Measurements from ENCODE around the gene TMEM131.
A peak's percentile ranks its signal among the peaks of the same experiment; 100 is the strongest.
"Not testable (repeated sequence)": the region's sequence is repeated elsewhere in the genome, so short reads cannot be mapped to it uniquely, and the experiment has no call there.

The TMEM131 gene

DNA sequence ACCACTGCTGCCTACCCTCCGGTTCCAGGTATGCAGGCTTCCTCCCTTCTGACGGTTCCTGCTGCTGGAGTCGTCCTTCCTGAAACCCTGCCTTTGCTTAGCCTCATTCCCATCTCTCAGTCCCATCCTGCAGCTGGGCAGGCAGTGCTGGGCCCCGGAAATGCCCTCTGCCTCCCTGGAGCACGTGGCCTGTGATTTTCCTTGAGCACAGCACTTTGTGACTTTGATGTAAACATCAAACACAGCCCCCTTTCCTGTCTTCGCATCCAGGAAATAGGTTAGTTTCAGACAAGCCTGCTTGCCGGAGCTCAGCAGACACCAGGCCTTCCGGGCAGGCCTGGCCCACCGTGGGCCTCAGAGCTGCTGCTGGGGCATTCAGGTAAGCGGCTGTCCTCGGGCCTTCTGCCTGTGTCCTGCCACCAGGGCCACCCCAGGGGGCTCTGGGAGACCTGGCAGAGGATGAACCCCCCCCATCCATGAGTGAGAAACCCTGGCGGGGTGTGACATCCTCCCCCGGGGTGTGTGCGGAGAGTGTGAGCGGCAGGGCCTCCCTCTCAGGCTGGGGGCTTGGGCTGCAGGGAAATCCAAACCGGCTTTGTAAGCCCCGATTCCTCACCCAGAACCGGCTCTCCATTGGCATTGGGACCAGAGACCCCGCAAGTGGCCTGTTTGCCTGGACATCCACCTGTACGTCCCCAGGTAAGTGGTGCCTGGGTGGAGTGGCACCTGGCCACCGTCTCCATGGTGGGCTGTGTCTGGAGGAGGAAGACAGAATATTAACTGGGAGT, 282.3 kb downstream of the TMEM131 start, which contains the start of gene ZAP70:
TSS of gene ZAP70 (plus strand) at position 281 of the 788 bp plus-strand sequence. CDS start 10,461 bp downstream, outside the sequence.
- Mint-ChIP-seq H3K4me3 (peak within 1 kb of the TSS; percentile 98), H3K27ac (peak within 1 kb of the TSS; percentile 99), H3K36me3 (ENCODE audit: low read depth) (peaks cover 55% of the 10 kb centered on the region), H3K9me3 (no peaks in the 10 kb centered on the region), H3K27me3 (no peaks in the 10 kb centered on the region), H3K4me1 (ENCODE audit: low read depth) (peaks cover 75% of the 10 kb centered on the region)
- DNase-seq = peak; percentile 81

DNA sequence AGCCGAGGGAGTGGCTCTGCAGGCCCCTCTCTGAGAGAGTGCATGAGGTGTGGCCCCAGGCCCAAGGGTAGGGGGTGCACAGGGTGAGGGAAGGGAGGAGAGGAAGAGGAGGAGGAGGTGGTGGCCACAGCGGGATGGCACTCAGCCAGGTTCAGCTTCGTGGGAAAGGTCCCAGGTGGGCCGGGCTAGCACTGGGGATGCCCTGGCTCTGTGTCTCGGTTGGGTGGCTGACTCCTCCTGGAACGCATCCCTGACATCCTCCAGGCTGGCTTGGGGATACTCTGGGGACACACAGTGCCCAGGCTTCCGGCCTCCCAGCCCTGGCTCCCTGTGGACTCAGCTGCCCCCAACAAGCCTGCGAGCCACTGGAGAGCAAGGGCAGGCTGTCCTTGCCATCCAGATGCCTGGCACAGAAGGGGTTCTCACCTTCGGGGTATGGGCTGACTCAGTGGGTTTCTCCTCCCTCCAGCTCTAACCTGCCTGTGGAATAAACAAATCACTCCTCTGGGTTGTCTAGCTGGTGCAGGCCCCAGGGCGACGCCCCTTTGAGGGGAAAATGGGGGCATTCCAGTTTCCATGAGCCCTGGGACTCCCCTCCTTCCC, 283.0 kb downstream of the TMEM131 start:
- Mint-ChIP-seq H3K4me1 (ENCODE audit: low read depth) (peaks cover 68% of the 10 kb centered on the region), H3K36me3 (ENCODE audit: low read depth) (peaks cover 48% of the 10 kb centered on the region), H3K27me3 (no peaks in the 10 kb centered on the region), H3K27ac (peak overlapping the region; percentile 99), H3K9me3 (no peaks in the 10 kb centered on the region), H3K4me3 (peak overlapping the region; percentile 98)
- no peak for DNase-seq

DNA sequence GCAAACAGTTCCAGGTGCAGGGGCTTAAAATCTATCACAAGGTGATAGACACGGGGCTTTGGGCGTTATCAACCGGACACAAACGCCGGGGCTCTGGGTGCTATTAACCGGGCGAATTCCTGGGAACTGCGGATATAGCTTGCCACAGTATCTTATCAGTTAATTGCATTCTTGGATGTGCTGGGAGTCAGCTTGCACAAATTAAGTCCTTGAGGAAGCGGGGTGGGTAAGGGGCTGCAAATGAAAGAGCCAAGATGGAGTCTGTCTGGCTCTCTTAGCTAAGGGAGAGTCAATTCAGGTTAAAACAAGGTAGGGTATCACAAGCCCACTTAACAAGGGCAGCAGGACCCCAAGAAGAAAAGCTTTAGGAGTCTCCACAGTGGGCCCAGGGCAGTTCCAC, 283.6 kb downstream of the TMEM131 start:
- Mint-ChIP-seq H3K4me1 (ENCODE audit: low read depth) (peaks cover 63% of the 10 kb centered on the region), H3K36me3 (ENCODE audit: low read depth) (peaks cover 41% of the 10 kb centered on the region), H3K4me3 (peak overlapping the region; percentile 98), H3K27ac (peak overlapping the region; percentile 99)
- DNase-seq, H3K9me3 Mint-ChIP-seq, H3K27me3 Mint-ChIP-seq: not testable (repeated sequence)

DNA sequence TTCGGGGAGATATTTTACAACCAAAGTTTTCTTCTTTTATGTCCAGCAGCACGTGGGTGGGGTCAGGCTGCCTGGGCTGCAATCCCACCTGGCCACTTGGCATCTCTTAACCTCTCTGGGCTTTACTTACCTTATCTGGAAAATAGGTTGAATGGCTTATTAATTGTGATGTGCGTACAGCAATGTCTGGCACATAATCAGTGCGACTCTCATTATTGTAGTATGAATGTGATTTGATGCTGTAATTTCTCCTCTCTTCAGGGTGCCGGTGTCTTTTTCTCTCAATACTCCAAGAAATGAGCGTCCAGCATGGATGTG, 284.4 kb downstream of the TMEM131 start:
- no peak for DNase-seq
- peak overlapping the region; percentile 99 for H3K27ac Mint-ChIP-seq
- H3K9me3 Mint-ChIP-seq = no peaks in the 10 kb centered on the region
- H3K27me3 Mint-ChIP-seq = no peaks in the 10 kb centered on the region
- peak overlapping the region; percentile 98 for H3K4me3 Mint-ChIP-seq
- H3K36me3 Mint-ChIP-seq (ENCODE audit: low read depth) = peaks cover 33% of the 10 kb centered on the region
- peaks cover 56% of the 10 kb centered on the region for H3K4me1 Mint-ChIP-seq (ENCODE audit: low read depth)

DNA sequence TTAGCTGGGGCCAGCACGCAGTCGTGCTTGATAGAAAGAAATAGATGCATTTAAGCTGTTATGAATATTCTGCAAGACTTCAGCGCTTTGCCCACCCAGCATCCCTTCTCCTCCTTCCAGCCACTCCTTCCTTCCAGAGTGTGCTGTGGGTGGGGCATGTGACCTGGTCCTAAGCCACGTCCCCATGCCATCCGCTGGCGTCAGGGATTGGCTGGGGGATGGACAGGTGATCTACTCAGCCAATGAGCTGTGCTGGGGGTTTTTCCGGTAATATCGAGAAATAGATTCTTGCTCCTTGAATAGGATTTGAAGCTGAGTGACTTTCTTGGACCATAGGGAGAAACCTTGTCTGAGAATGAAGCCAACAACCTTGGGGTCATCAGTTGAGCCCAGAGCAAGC, 287.1 kb downstream of the TMEM131 start:
- Mint-ChIP-seq H3K36me3 (ENCODE audit: low read depth) (peaks cover 6% of the 10 kb centered on the region), H3K4me1 (ENCODE audit: low read depth) (peaks cover 36% of the 10 kb centered on the region), H3K4me3 (no peak overlapping the region)

DNA sequence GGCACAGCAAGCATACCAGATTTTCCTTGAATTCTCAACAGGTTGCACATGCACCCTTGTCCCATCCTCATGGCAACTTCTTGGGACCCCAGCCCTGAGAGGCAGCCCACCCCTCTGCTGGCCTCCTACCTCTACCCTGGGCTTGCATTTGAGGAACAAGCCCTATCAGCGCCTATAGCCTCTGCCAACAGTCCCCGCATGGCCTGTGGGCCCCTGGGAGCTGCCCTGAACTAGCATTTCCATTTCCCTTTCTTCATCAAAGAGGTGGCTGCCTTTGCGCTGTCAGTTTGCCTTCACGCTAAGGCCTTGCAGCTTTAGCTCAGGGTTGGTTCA, 287.7 kb downstream of the TMEM131 start:
- Mint-ChIP-seq H3K36me3 (ENCODE audit: low read depth) (peaks cover 2% of the 10 kb centered on the region), H3K27ac (no peak overlapping the region), H3K27me3 (no peaks in the 10 kb centered on the region), H3K4me3 (no peak overlapping the region), H3K4me1 (ENCODE audit: low read depth) (peaks cover 31% of the 10 kb centered on the region), H3K9me3 (no peaks in the 10 kb centered on the region)
- peak; percentile 25 for DNase-seq

More for the DNA sequence above, 287.1 kb downstream of the TMEM131 start:
- DNase-seq = peak; percentile 23
- no peak overlapping the region for H3K27ac Mint-ChIP-seq
- no peaks in the 10 kb centered on the region for H3K27me3 Mint-ChIP-seq
- no peaks in the 10 kb centered on the region for H3K9me3 Mint-ChIP-seq

DNA sequence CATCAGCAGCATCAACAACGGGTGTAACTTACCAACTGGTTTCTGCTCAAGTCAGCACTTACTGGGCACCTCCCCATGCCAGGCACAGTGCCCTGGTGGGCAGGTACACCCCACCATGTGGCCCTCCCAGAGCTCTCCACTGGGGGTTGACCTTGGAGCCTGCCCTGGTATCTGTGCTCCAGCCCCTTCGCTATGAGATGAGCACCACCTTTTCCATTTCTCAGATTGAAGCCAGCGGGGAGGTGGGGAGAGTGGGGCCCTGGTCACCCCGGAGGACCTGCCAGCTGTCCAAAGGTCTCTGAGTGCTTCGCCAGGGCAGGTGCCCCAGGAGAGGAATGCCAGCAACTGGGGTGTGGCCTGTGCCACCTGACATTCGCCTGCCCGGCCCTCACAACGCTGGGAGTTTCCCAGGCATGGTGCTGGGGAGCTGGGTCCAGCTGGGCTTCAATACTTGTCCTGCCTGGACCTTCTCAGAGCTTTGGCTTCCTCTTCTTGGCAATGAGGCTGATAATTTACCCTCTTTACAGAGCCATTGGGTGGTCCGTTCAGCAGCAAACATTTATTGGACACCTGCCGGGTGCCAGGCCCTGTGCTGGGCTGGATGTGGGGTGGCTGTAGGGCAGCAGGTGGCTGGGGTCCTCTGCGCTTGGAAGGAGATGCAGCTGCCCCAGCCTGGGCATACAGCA, 288.2 kb downstream of the TMEM131 start:
- DNase-seq = peak; percentile 16
- H3K4me3 Mint-ChIP-seq = no peak overlapping the region
- H3K27ac Mint-ChIP-seq = no peak overlapping the region
- H3K36me3 Mint-ChIP-seq (ENCODE audit: low read depth) = peaks cover 2% of the 10 kb centered on the region
- H3K27me3 Mint-ChIP-seq = no peaks in the 10 kb centered on the region
- H3K9me3 Mint-ChIP-seq = no peaks in the 10 kb centered on the region
- peaks cover 26% of the 10 kb centered on the region for H3K4me1 Mint-ChIP-seq (ENCODE audit: low read depth)

DNA sequence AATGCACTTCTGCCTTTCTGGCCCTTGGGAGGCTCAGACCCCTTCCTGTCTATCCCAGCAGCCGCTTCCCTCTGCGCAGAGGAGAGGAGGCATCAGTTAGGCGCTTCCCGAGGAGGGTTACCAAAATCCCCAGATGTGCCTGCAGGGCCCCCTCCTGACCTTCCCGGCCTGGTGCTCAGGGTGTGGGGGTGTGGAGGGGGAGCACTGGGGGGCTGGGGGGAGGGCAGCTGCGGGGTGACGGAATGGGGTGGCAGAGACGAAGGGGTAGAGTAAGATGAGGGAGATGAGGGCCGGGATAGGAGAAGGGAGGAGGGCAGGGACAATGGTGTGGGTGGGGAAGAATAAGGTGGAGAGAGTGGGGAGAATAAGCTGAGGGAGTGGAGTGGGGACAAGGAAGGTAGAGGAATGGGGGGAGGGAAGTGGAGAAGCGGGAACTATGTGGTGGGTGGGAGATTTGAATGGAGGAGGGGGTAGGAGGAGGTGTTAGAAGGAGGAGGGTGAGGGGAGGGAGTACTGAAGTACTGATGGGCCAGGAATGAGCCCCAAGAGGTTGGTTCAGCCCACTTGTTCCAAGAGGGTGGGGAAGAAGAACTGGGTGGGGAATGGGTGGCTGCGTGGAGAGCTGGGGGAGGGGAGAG, 288.9 kb downstream of the TMEM131 start:
- H3K27me3 Mint-ChIP-seq = no peaks in the 10 kb centered on the region
- peak; percentile 6 for DNase-seq
- peaks cover 2% of the 10 kb centered on the region for H3K36me3 Mint-ChIP-seq (ENCODE audit: low read depth)
- no peaks in the 10 kb centered on the region for H3K9me3 Mint-ChIP-seq
- H3K27ac Mint-ChIP-seq = no peak overlapping the region
- no peak overlapping the region for H3K4me3 Mint-ChIP-seq
- H3K4me1 Mint-ChIP-seq (ENCODE audit: low read depth) = peaks cover 19% of the 10 kb centered on the region

Data from activated T-cell treated with anti-CD3 and anti-CD28 coated beads, Interleukin-2, amount 50 U/mL, for 24 hours (primary cell).